Bone marrow (tissue), 2 donors: ENCODE results near the gene ASTN2.
"Not testable (repeated sequence)": the region's sequence is repeated elsewhere in the genome, so short reads cannot be mapped to it uniquely, and the experiment has no call there.

Source experiments
- DNase-seq, 2 donors: peaks; one replicate each; lab custom pipeline; 2025; lab: John Stamatoyannopoulos, UW

The ASTN2 gene

GRCh38 chr9:117074784-117075520 is 339.9 kb downstream of the ASTN2 start:
- DNase-seq = no peak

GRCh38 chr9:117074342-117074662 is 340.6 kb downstream of the ASTN2 start:
- no peak for DNase-seq

GRCh38 chr9:117073539-117074341 is 341.1 kb downstream of the ASTN2 start:
- DNase-seq = no peak

GRCh38 chr9:117073071-117073470 is 341.8 kb downstream of the ASTN2 start:
- DNase-seq = no peak

GRCh38 chr9:117072216-117072615 is 342.6 kb downstream of the ASTN2 start:
- DNase-seq = no peak

- DNase-seq = not testable (repeated sequence)
Measured at GRCh38 chr9:117071673-117072207, 343.1 kb downstream of the ASTN2 start.

GRCh38 chr9:117063721-117064471 is 351.0 kb downstream of the ASTN2 start:
- no peak for DNase-seq

GRCh38 chr9:117060963-117061362 is 353.9 kb downstream of the ASTN2 start:
- DNase-seq = no peak

GRCh38 chr9:117050007-117050406 is 364.9 kb downstream of the ASTN2 start:
- DNase-seq = no peak

GRCh38 chr9:117046666-117047327 is 368.1 kb downstream of the ASTN2 start:
- DNase-seq = no peak

- DNase-seq = no peak
Measured at GRCh38 chr9:117044241-117044640, 370.6 kb downstream of the ASTN2 start.

GRCh38 chr9:117043159-117043558 is 371.7 kb downstream of the ASTN2 start:
- no peak for DNase-seq

- no peak for DNase-seq
Measured at GRCh38 chr9:117035546-117035945, 379.3 kb downstream of the ASTN2 start.

GRCh38 chr9:117034866-117035265 is 380.0 kb downstream of the ASTN2 start:
- no peak for DNase-seq

- no peak for DNase-seq
Measured at GRCh38 chr9:117030254-117030768, 384.5 kb downstream of the ASTN2 start.

GRCh38 chr9:117029341-117029740 is 385.5 kb downstream of the ASTN2 start:
- no peak for DNase-seq

- DNase-seq = no peak
Measured at GRCh38 chr9:117028103-117028858, 386.6 kb downstream of the ASTN2 start.

- no peak for DNase-seq
Measured at GRCh38 chr9:117021906-117022305, 393.0 kb downstream of the ASTN2 start.

GRCh38 chr9:117018966-117019617 is 395.8 kb downstream of the ASTN2 start:
- DNase-seq = no peak

GRCh38 chr9:117017414-117017985 is 397.4 kb downstream of the ASTN2 start:
- DNase-seq = no peak
